ENCODE data around the gene SLC15A4.
A peak's percentile ranks its signal among the peaks of the same experiment; 100 is the strongest.

Gene SLC15A4

GRCh38 chr12:128818065-128819022 is 5.4 kb downstream of the SLC15A4 start:
- no peak for DNase-seq (ENCODE audit: low read depth)
- no peak for TF ChIP-seq CTCF (IDR thresholded peaks at IDR 0.05; ENCODE audit: control insufficient read depth, extremely low read depth, insufficient read depth)
- no peak overlapping the region for H3K4me3 ChIP-seq (ENCODE audit: low read depth, low read length)

- DNase-seq (ENCODE audit: low read depth) = peak; percentile 30
- no peak for TF ChIP-seq CTCF (IDR thresholded peaks at IDR 0.05; ENCODE audit: control insufficient read depth, extremely low read depth, insufficient read depth)
- no peak overlapping the region for H3K4me3 ChIP-seq (ENCODE audit: low read depth, low read length)
These were observed 6.4 kb downstream of the SLC15A4 start for GRCh38 chr12:128817111-128818015.

- DNase-seq (ENCODE audit: low read depth) = no peak
- no peak overlapping the region for H3K4me3 ChIP-seq (ENCODE audit: low read depth, low read length)
- no peak for TF ChIP-seq CTCF (IDR thresholded peaks at IDR 0.05; ENCODE audit: control insufficient read depth, extremely low read depth, insufficient read depth)
These were observed 7.2 kb downstream of the SLC15A4 start for GRCh38 chr12:128816643-128816920.

GRCh38 chr12:128815779-128816642 is 7.7 kb downstream of the SLC15A4 start:
- no peak for TF ChIP-seq CTCF (IDR thresholded peaks at IDR 0.05; ENCODE audit: control insufficient read depth, extremely low read depth, insufficient read depth)
- H3K4me3 ChIP-seq (ENCODE audit: low read depth, low read length) = no peak overlapping the region
- no peak for DNase-seq (ENCODE audit: low read depth)

GRCh38 chr12:128814411-128815261 is 9.1 kb downstream of the SLC15A4 start:
- no peak overlapping the region for H3K4me3 ChIP-seq (ENCODE audit: low read depth, low read length)
- no peak for DNase-seq (ENCODE audit: low read depth)
- no peak for TF ChIP-seq CTCF (IDR thresholded peaks at IDR 0.05; ENCODE audit: control insufficient read depth, extremely low read depth, insufficient read depth)

GRCh38 chr12:128813883-128814282 is 9.9 kb downstream of the SLC15A4 start:
- no peak for TF ChIP-seq CTCF (IDR thresholded peaks at IDR 0.05; ENCODE audit: control insufficient read depth, extremely low read depth, insufficient read depth)
- DNase-seq (ENCODE audit: low read depth) = no peak
- H3K4me3 ChIP-seq (ENCODE audit: low read depth, low read length) = no peak overlapping the region

All from LNCaP clone FGC (cell line).